SKM-1 treated with dmso at 0.1 percent for 144 hours (cell line): ENCODE data around the gene MAP3K4.

ENCODE experiments used
- DNase-seq: peaks from one replicate; lab custom pipeline; 2025; ENCODE audit not compliant: unreplicated experiment; lab: John Stamatoyannopoulos, UW

MAP3K4 gene

DNA sequence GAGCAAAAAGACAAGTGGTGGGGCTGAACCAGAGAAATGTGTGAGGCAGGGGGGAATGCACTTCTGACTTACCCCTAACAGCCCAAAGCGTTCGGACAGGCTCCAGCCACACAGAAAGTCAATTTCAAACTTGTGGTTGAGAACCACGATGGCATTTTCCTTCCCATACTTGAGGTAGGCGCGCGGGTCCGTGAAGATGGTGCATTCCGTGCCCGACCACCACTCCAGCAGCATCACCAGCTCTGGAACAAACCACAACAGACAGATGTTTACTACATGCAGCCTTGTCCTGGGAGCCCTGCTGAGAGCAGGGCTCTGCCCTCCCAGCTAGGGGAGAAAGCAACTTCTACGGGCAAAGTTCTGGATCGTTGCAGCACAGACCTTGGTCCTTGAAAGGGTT, 174.6 kb downstream of the MAP3K4 start:
- no peak for DNase-seq

DNA sequence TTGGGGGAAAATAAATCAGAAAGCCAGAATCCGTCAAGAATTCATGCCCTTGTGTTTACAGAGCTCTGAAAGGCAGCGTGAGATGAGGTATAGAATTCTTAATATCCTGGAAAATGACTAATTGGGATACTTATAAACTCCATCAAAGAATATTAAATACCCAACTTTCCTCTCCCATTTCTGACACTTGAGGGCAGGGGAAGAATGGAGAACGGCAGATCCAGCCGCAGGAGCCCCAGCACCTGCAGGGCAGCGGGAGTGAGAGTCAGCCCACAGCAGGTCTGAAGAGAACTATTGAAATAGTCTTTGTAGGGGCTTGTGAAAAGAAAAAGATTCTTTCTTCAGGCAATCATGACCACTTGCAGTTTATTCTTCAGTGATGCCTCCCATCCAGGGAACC, 175.1 kb downstream of the MAP3K4 start:
- no peak for DNase-seq
